GM12878 (cell line): ENCODE results near the gene NPC1. TPM values are rescaled to one million over a fixed set of nuclear protein-coding genes. Genes with fewer than 3 reads are reported as not detected.

ENCODE experiments used
- ATAC-seq: fragments of 200-7000 bp; cut with Tn5 transposase; 3 replicates; pipeline ENCODE4 v1.9.1; 2020; ENCODE audit warnings: mild to moderate bottlenecking, moderate library complexity
- BruUV-seq: library from RNA; stranded (reverse); fragments of 400-500 nt; replicated peaks from 2 replicates; lab custom pipeline; 2021; lab: Mats Ljungman, UMichigan
- CTCF ChIA-PET: fragments of 300-600 bp; sonication (Branson Sonifier 250); formaldehyde crosslinking; extraction: SDS; loops from one replicate; lab custom pipeline; 2021; ENCODE audit warnings: inconsistent platforms; lab: Yijun Ruan, JAX
- POLR2A ChIA-PET: fragments of 350-600 bp; formaldehyde crosslinking; extraction: SDS; loops from one replicate; lab custom pipeline; 2021; ENCODE audit warnings: inconsistent platforms; lab: Charles Lee
- RAD21 ChIA-PET: fragments of 300-600 bp; sonication (Branson Sonifier 250); formaldehyde crosslinking; loops from one replicate; lab custom pipeline; 2023; ENCODE audit warnings: antibody characterized with exemption; ENCODE audit not compliant: unreplicated experiment; lab: Charles Lee
- SMC1A ChIA-PET: fragments of 300-600 bp; sonication (Branson Sonifier 250); formaldehyde crosslinking; loops from one replicate; lab custom pipeline; 2023; ENCODE audit not compliant: unreplicated experiment, uncharacterized antibody; lab: Charles Lee
- DNase-seq: peaks from one replicate; pipeline ENCODE4 v3.0.0-alpha.2; 2011; ENCODE audit warnings: low read depth, low spot score
- FAIRE-seq: peaks from 3 replicates; lab custom pipeline; 2011; peaks lifted over from hg19 to GRCh38; lab: Jason Lieb, UNC
- H2AFZ ChIP-seq: 2 replicates; pipeline ENCODE4 v1.6.0; 2011; ENCODE audit warnings: low read depth, low read length, control low read depth; ENCODE audit not compliant: control insufficient read depth
- H3K27ac ChIP-seq: 2 replicates; pipeline ENCODE4 v1.5.1; 2011; ENCODE audit warnings: control low read depth; ENCODE audit not compliant: control insufficient read depth, insufficient read depth
- H3K27me3 ChIP-seq, 2 experiments: replicated peaks in 1 of 2; 2 replicates each; pipeline versions ENCODE4 v1.6.0 to v1.6.1; 2011; ENCODE audit warnings: low read length in 1 of 2; ENCODE audit not compliant: control insufficient read depth in 2 of 2, insufficient read depth in 2 of 2
- H3K36me3 ChIP-seq, 2 experiments: 2 replicates each; pipeline ENCODE4 v1.5.1; 2011; ENCODE audit warnings: low read length in 1 of 2; ENCODE audit not compliant: control insufficient read depth in 2 of 2, insufficient read depth in 2 of 2
- H3K4me1 ChIP-seq: 2 replicates; pipeline ENCODE4 v1.6.1; 2011; ENCODE audit warnings: mild to moderate bottlenecking, low read length, moderate library complexity, mixed read lengths; ENCODE audit not compliant: control insufficient read depth, insufficient read depth
- H3K4me2 ChIP-seq: 2 replicates; pipeline ENCODE4 v1.6.0; 2011; ENCODE audit warnings: control low read depth; ENCODE audit not compliant: control insufficient read depth, insufficient read depth
- H3K4me3 ChIP-seq: fragments of 200-600 bp; sonication (generic); 2 replicates; pipeline ENCODE4 v1.5.1; 2016
- H3K79me2 ChIP-seq: 2 replicates; pipeline ENCODE4 v1.6.0; 2011; ENCODE audit warnings: low read length; ENCODE audit not compliant: control insufficient read depth, insufficient read depth
- H3K9ac ChIP-seq: 2 replicates; pipeline ENCODE4 v1.8.0; 2011; ENCODE audit warnings: low read length, control low read depth, mixed read lengths; ENCODE audit not compliant: control insufficient read depth, insufficient read depth
- H3K9me3 ChIP-seq: replicated peaks from 3 replicates; pipeline ENCODE4 v1.5.1; 2011; ENCODE audit warnings: mild to moderate bottlenecking, low read length; ENCODE audit not compliant: control insufficient read depth, insufficient read depth
- H4K20me1 ChIP-seq: 2 replicates; pipeline ENCODE4 v1.6.0; 2011; ENCODE audit not compliant: control insufficient read depth, insufficient read depth
- BCLAF1 ChIP-seq: fragments of 450-650 bp; IDR thresholded peaks from 2 replicates; pipeline ENCODE4 v1.6.1; 2017; ENCODE audit warnings: antibody characterized with exemption, mild to moderate bottlenecking, moderate library complexity
- BMI1 ChIP-seq: fragments of 450-650 bp; IDR thresholded peaks from 2 replicates; pipeline ENCODE4 v1.6.1; 2016; ENCODE audit warnings: mild to moderate bottlenecking, moderate library complexity, borderline replicate concordance
- GABPA ChIP-seq: IDR thresholded peaks from 2 replicates; pipeline ENCODE4 v1.6.1; 2014; ENCODE audit warnings: antibody characterized with exemption, low read depth, mild to moderate bottlenecking, inconsistent platforms
- RAD51 ChIP-seq: fragments of 450-650 bp; IDR thresholded peaks from 2 replicates; pipeline ENCODE4 v1.6.1; 2016; ENCODE audit warnings: moderate library complexity, mild to moderate bottlenecking, inconsistent platforms
- TCF3 ChIP-seq: IDR thresholded peaks from 2 replicates; pipeline ENCODE4 v1.6.1; 2012; ENCODE audit warnings: low read depth, mild to moderate bottlenecking, low read length, borderline replicate concordance; ENCODE audit not compliant: insufficient read depth
- ZNF274 ChIP-seq: IDR thresholded peaks from one replicate; pipeline ENCODE4 v1.8.0; 2011; ENCODE audit not compliant: insufficient read length, insufficient read depth
- WGBS: methylation state at CpG from one replicate; pipeline ENCODE4 v1.1.6; 2016; ENCODE audit warnings: low lambda C conversion rate; ENCODE audit not compliant: insufficient replicate concordance, insufficient coverage; ENCODE audit errors: missing lambda C conversion rate; 5-methylcytosine and 5-hydroxymethylcytosine counted together
- in situ Hi-C: fragments of 300-500 bp; cut with MboI; formaldehyde crosslinking; loops from 9 replicates; pipeline ENCODE4 v1.14.3; 2018; ENCODE audit warnings: mixed read lengths
- intact Hi-C: fragments of 100-400 bp; cut with micrococcal nuclease; formaldehyde crosslinking; loops from one replicate; pipeline ENCODE4 v1.14.2; 2022; ENCODE audit not compliant: unreplicated experiment
- polyA plus RNA-seq, 11 experiments: library from polyadenylated mRNA; depleted of rRNA in 4 of 11; unstranded in 6 of 11; stranded (reverse) in 5 of 11; fragments of >200 nt; fragmentation: Nextera tagmentation in 4 of 11; fragmentation: Illumina TruSeq in 1 of 11; extraction: Ambion mirVana in 4 of 11; extraction: Trizol in 1 of 11; gene quantifications; 1 replicate in 1 of 11; 2 replicates in 10 of 11; pipeline versions ENCODE4 v1.2.1 to v1.2.3, GENCODE V29; 2011 to 2016; ENCODE audit warnings: inconsistent platforms in 2 of 11, missing spikeins in 2 of 11, low read depth in 1 of 11
- total RNA-seq, 4 experiments: library from RNA; depleted of rRNA in 3 of 4; stranded (reverse); fragments of >200 nt in 3 of 4; fragmentation: Illumina TruSeq in 1 of 4; extraction: Trizol in 1 of 4; gene quantifications; 2 replicates each; pipeline versions ENCODE4 v1.2.1 to v1.2.3, GENCODE V29; 2013 to 2021

The NPC1 gene
- total and polyA plus RNA-seq, 10 of the 15 experiments (the other 5 are each of a cell fraction or from before 2014, with no cell fraction given), result 10.1 to 45.2 (median 19.4) TPM

GRCh38 chr18:23526501-23527063 is 59.7 kb downstream of the NPC1 start:
- intact Hi-C loops, result no loop called here

More at GRCh38 chr18:23526501-23527063, 59.7 kb downstream of the NPC1 start:
- DNase-seq, result no peak
- Histone ChIP-seq H3K9me3 (no peaks in the 10 kb centered on the region), H2AFZ (no peak overlapping the region), H4K20me1 (no peaks in the 10 kb centered on the region), H3K36me3 (peaks cover 37 to 61% of the 10 kb centered on the region in 2 experiments), H3K9ac (no peak overlapping the region), H3K4me2 (no peak overlapping the region), H3K27me3 (no peaks in the 10 kb centered on the region), H3K4me1 (peaks cover 16% of the 10 kb centered on the region), H3K4me3 (no peak overlapping the region), H3K27ac (no peak overlapping the region), H3K79me2 (no peaks in the 10 kb centered on the region)
- ChIA-PET CTCF (interaction anchor here (1.3 to 3.5 kb wide), 2 partner anchors 10 to 176 kb away, joined by 3 to 15 read pairs; no protein-coding TSS in a partner anchor), SMC1A (interaction anchor here (0.7 kb wide), 1 partner anchor 25 kb away, joined by 3 read pairs; no protein-coding TSS in a partner anchor), RAD21 (no interaction called here), POLR2A (no interaction called here)
- in situ Hi-C loops, result no loop called here
- no peak for FAIRE-seq
- no peak for TF ChIP-seq BCLAF1
- no peak for TF ChIP-seq RAD51
- no peak for TF ChIP-seq TCF3
- TF ChIP-seq ZNF274, result no peak
- no peak for TF ChIP-seq BMI1
- no peak for TF ChIP-seq GABPA
- 100% methylated on average over 5 of the region's 5 CpGs for WGBS
- BruUV-seq, result no TSS peak
- ATAC-seq, result no peak
